T-helper 9 cell (primary cell): ENCODE data around the gene MTOR.
"Not testable (repeated sequence)": the region's sequence is repeated elsewhere in the genome, so short reads cannot be mapped to it uniquely, and the experiment has no call there.

Source experiments
- DNase-seq: peaks from one replicate; pipeline ENCODE4 v3.0.0-alpha.2; 2020
- total RNA-seq, 2 donors: gene quantifications; one replicate each; lab custom pipeline; 2026; lab: John Stamatoyannopoulos, UW

Gene MTOR
- total RNA-seq: 113 to 196 reads per million in 2 donors

- DNase-seq: peak; percentile 90
Measured at GRCh38 chr1:11262171-11263049, at the start of gene MTOR. MTOR (minus strand) TSS chr1:11262551; CDS start chr1:11259409, 3,142 bp downstream.

DNA sequence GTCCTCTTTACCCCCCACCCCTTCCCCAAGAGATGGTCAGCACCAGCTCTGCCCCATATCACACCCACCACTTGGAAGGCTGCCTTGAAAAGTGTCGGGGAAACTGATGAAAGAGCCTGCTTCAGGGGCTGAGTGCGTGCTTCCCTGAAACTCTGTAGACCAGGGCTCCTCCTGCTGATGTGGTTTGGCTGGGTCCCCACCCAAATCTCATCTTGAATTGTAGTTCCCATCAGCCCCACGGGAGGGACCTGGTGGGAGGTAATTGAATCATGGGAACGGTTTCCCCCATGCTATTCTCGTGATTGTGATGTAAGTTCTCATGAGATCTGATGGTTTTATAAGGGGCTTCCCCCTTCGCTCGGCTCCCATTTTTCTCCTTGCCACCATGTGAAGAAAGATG lies 47.0 kb upstream of the MTOR start:
- no peak for DNase-seq

DNA sequence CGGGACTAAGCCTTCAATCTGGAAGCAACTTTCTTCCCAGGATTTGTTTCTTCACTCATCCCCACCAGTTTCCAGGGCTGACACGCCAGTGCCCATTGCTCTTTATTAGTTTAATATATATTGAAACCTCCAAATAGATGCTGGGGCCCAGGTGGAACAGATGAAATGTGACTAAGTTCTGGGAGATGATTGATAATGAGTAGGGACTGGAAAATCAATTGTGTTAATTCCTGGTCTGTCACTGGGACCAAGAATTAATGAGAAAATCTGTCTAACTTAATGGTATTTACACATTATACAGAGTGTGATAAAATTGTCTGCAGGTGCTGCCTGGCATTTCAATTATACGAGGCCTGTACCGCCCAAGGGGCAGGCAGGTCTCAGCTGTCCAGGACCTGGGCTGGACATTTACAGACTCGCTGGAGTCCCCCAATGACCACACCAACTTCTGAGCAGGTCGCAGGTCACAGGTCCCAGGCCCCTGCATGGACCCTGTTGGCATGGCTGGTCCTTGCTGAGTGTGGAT lies 46.4 kb upstream of the MTOR start:
- DNase-seq: no peak

DNA sequence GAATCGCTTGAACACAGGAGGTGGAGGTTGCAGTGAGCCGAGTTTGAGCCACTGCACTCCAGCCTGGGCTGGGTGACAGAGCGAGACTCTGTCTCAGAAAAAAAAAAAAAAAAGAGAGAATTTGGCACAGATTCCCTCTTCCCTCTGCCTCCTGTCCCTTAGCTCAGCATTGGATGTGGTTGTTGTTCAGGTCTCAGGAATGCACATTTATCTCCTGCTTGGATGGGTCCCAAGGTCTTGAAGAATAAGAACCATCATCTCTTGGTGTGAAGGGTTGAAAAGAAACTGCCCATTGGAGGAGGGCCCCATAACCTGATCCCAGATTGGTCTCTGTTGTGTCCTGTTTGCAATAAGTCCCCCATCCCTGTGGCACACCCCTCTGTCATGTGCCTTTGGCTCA lies 45.5 kb upstream of the MTOR start:
- DNase-seq: no peak

- DNase-seq: not testable (repeated sequence)
Measured at GRCh38 chr1:11305516-11305915, 43.2 kb upstream of the MTOR start.

- no peak for DNase-seq
Measured at GRCh38 chr1:11302366-11302765, 40.0 kb upstream of the MTOR start.

DNA sequence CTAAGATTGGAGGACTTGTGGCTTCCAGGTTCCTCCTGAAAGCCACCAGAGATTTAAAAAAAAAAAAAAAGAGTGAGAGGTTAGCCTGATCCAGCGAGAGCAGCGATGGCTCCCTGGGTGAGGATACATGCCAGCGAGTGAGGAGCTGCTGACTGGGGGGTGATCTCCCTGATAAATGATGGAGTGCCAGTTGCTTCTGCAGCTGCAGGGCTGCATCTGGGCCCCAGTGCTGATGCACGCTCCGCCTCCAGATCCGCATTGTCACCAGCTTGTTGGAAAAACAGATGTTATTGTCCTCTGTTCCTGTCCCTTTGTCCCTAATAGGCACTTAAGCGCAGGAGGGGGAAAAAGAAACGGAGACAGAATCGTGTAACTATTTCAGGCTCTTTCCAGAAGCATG lies 39.2 kb upstream of the MTOR start:
- no peak for DNase-seq

DNA sequence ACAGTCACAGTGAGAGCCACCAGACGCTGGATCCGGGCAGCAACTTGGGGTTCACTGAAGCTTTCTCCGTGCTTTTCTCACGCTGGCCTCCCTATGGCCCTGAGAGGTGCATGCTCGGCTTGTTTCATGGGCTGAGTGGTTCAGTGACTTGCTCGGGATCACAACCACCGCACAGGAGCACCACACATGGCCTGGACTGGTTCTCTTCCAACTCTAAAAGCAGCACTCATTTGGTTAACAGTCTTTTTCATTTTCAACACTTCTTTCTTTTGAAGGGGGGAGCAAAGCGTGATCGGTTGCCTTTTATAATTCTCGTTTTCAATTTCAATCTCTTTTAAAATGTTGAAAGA lies 36.8 kb upstream of the MTOR start:
- DNase-seq: no peak

- DNase-seq: no peak
Measured at GRCh38 chr1:11298390-11299224, 36.3 kb upstream of the MTOR start.

- DNase-seq: not testable (repeated sequence)
Measured at GRCh38 chr1:11297774-11298173, 35.4 kb upstream of the MTOR start.

DNA sequence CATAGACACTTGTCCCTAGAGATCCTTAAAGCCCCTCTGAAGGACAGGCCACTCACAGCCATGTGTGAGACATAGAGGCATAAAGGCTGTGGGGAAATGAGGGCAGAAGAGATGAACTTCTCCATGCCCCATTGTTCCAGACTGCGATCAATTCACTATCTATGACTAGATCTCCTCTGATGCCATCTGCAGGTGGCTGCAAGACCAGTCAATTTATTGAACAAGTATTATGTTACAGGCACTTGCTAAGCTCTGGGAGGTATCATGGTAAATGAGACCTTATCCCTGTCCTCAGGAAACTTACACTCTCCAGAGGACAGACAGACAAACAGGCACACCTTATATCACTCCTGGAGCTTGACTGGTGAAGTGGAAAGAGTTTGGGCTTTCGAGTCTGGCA lies 33.6 kb upstream of the MTOR start:
- no peak for DNase-seq

GRCh38 chr1:11294951-11295350 lies 32.6 kb upstream of the MTOR start:
- DNase-seq: no peak

- no peak for DNase-seq
Measured at GRCh38 chr1:11293856-11294255, 31.5 kb upstream of the MTOR start.

DNA sequence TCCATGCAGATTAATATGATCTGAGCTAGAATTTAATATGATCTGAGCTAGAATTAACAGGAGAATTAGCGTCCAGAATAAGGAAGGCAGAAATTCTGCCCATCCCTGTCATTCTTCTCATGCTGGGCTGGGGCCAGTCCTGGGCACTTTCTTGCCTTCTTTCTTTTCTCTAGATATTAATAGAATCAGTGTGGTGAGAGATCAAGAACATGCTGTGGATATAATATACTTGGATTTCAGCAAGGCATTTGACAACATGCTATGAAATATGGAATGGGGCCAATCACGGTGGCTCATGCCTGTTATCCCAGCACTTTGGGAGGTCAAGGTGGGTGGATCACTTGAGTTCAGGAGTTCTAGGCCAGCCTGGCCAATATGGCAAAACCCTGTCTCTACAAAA lies 28.7 kb upstream of the MTOR start:
- DNase-seq: no peak

DNA sequence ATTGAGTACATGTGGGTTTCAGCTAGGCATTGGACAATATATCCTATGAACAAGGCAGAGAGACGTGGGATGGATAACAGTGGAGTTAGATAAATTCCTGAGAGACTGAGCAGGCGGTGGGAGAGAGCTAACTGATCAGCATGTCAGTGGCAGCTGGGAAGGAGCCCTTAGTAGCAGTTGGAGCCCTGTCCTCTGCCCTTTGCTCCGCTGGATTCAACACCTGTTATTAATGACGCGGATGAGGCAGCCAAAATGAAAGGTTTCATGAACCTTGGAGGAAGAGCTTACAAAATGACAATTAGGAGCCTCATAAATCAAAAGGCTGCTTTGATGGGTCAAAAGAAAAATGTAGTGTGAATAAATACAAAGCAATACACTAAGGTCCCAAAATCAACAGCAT lies 26.7 kb upstream of the MTOR start:
- no peak for DNase-seq

GRCh38 chr1:11286735-11287410 lies 24.5 kb upstream of the MTOR start:
- no peak for DNase-seq

- no peak for DNase-seq
Measured at GRCh38 chr1:11285883-11286734, 23.8 kb upstream of the MTOR start.

- DNase-seq: no peak
Measured at GRCh38 chr1:11284784-11285183, 22.4 kb upstream of the MTOR start.

DNA sequence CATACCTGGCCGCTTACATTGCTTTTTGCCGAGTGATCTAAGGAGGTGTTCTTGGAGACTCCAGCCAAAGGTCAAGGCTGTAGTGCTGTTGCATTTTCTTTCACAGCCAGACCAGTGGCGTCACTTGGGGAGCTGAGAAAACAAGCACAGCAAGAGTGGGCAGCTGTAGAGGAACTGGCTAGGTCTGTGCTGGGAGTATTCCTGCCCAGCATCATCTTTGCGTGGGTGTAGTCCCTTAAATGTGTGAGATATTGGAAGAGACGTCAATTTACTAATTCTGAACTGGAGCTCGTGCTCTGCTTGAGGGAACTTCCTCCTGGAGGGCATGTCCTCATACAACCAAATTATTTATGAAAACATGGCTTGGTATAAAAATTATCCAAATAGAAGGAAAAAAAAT lies 20.8 kb upstream of the MTOR start:
- DNase-seq: no peak

DNA sequence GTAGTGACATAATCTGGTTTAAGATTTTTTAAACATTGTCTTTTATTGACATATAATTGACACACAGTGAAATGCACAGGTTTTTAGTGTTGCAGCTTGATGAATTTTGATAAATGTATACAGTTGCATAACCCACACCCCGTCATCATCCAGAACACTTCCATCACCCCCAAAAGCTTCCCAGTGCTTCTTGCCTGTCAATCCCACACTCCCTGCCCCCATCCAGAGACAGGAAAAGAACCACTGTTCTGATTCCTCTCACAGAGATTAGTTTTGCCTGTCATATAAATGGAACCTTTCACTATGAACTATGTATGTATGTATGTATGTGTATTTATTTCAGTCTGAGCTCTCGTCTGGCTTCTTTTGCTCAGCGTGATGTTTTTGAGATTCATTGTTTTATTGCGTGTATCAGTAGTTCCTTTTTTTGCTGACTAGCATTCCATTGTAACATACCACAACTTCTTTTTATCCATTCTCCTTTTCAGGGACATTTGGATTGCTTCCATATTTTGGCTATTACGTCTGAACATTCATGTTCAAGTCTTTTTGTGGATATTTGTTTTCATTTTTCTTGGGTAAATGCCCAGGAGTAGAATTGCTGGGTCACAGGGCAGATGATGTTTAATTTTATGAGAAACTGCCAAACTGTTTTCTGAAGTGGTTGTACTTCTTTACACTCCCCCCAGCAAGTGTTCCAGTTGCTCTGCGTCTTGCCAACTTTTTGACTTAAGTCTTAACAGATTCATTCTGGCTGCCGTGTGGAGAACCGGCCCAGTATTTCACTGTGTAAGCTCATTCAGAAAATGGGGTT lies 19.4 kb upstream of the MTOR start:
- DNase-seq: no peak

DNA sequence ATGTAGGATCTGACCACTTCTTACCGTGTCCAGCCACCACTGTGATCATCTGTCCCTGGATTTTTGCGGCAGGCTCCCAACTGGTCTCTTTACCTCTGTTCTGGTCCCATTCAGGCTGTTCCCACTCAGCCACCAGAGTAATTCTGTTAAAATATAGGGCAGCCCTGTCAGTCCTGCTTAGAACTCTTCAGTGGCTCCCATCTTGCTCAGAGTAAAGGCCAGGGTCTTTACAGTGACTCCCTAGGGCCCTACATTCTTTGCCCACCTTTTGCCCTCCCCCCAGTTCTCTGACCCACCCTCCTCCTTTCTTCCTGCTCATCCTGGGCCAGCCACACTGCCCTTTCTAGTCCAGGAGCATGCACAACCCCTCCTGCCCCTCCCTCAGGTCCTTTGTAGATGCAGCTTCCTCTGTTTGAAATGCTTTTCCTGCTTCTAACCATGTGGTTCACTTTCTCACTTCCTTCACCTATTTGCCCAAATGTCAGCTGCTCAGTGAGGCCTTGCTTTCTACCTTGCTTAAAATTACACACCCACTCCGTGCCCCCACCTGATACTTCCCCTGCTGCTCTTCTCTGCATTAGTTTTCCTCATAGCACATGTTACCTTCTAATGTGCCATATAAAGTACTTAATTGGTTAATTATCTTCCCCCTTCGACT lies 18.5 kb upstream of the MTOR start:
- no peak for DNase-seq
